H9 (cell line): Measurements from ENCODE around the gene LRRC61. TPM values are rescaled to one million over a fixed set of nuclear protein-coding genes. Genes with fewer than 3 reads are reported as not detected.

Experiments
- DNase-seq: peaks from one replicate; pipeline ENCODE4 v3.0.0-alpha.2; 2017
- H2AFZ ChIP-seq: one replicate; pipeline ENCODE4 v1.6.1; 2013; ENCODE audit warnings: mild to moderate bottlenecking, low read length, control low read depth, moderate library complexity
- H2AK5ac ChIP-seq: 2 replicates; pipeline ENCODE4 v1.6.1; 2013; ENCODE audit warnings: low read length, control low read depth, mixed read lengths; ENCODE audit not compliant: insufficient read length
- H2BK120ac ChIP-seq: one replicate; pipeline ENCODE4 v1.6.1; 2013; ENCODE audit warnings: low read depth, mild to moderate bottlenecking, low read length, control low read depth, inconsistent platforms; ENCODE audit not compliant: poor library complexity, severe bottlenecking
- H2BK12ac ChIP-seq: 2 replicates; pipeline ENCODE4 v1.6.1; 2013; ENCODE audit warnings: low read length, control low read depth, mixed read lengths, low read depth; ENCODE audit not compliant: insufficient read length
- H2BK15ac ChIP-seq: 2 replicates; pipeline ENCODE4 v1.6.1; 2013; ENCODE audit warnings: low read depth, low read length, control low read depth
- H2BK20ac ChIP-seq: one replicate; pipeline ENCODE4 v1.6.1; 2013; ENCODE audit warnings: low read depth, mild to moderate bottlenecking, low read length, control low read depth, inconsistent platforms; ENCODE audit not compliant: poor library complexity, severe bottlenecking
- H2BK5ac ChIP-seq: 2 replicates; pipeline ENCODE4 v1.6.1; 2013; ENCODE audit warnings: low read length, control low read depth, mixed read lengths; ENCODE audit not compliant: insufficient read length
- H3K14ac ChIP-seq: 2 replicates; pipeline ENCODE4 v1.6.1; 2013; ENCODE audit warnings: low read length, control low read depth; ENCODE audit not compliant: insufficient read depth
- H3K18ac ChIP-seq: 2 replicates; pipeline ENCODE4 v1.6.1; 2013; ENCODE audit warnings: low read depth, mild to moderate bottlenecking, mixed read lengths, low read length, control low read depth; ENCODE audit not compliant: insufficient read length
- H3K23ac ChIP-seq: 2 replicates; pipeline ENCODE4 v1.6.1; 2013; ENCODE audit warnings: low read length, control low read depth, mixed read lengths, low read depth; ENCODE audit not compliant: insufficient read length
- H3K23me2 ChIP-seq: 2 replicates; pipeline ENCODE4 v1.6.1; 2013; ENCODE audit warnings: low read depth, mild to moderate bottlenecking, mixed read lengths, low read length, control low read depth; ENCODE audit not compliant: insufficient read length, poor library complexity, severe bottlenecking
- H3K27ac ChIP-seq: 2 replicates; pipeline ENCODE4 v1.5.1; 2013; ENCODE audit warnings: low read length, control low read depth, mixed read lengths, low read depth; ENCODE audit not compliant: insufficient read length
- H3K27me3 ChIP-seq: 2 replicates; pipeline ENCODE4 v1.6.1; 2013; ENCODE audit warnings: low read length, control low read depth, inconsistent platforms; ENCODE audit not compliant: insufficient read depth
- H3K4ac ChIP-seq: 2 replicates; pipeline ENCODE4 v1.6.1; 2013; ENCODE audit warnings: low read depth, mild to moderate bottlenecking, control low read depth, inconsistent platforms, low read length, moderate library complexity
- H3K4me1 ChIP-seq: 2 replicates; pipeline ENCODE4 v1.6.1; 2013; ENCODE audit warnings: low read length, control low read depth, inconsistent platforms; ENCODE audit not compliant: insufficient read depth
- H3K4me2 ChIP-seq: 2 replicates; pipeline ENCODE4 v1.6.1; 2013; ENCODE audit warnings: low read length, control low read depth, mixed read lengths; ENCODE audit not compliant: insufficient read length, insufficient read depth
- H3K56ac ChIP-seq: 2 replicates; pipeline ENCODE4 v1.6.1; 2013; ENCODE audit warnings: low read depth, mild to moderate bottlenecking, mixed read lengths, low read length, control low read depth; ENCODE audit not compliant: insufficient read length
- H3K79me1 ChIP-seq: 2 replicates; pipeline ENCODE4 v1.6.1; 2013; ENCODE audit warnings: low read depth, mild to moderate bottlenecking, moderate library complexity, low read length, control low read depth, inconsistent platforms; ENCODE audit not compliant: insufficient read depth, poor library complexity, severe bottlenecking
- H3K79me2 ChIP-seq: 2 replicates; pipeline ENCODE4 v1.6.1; 2013; ENCODE audit warnings: low read length, control low read depth, inconsistent platforms; ENCODE audit not compliant: insufficient read depth
- H3K9ac ChIP-seq: 2 replicates; pipeline ENCODE4 v1.6.1; 2013; ENCODE audit warnings: low read length, control low read depth, mixed read lengths; ENCODE audit not compliant: insufficient read length; ENCODE audit errors: extremely low read depth
- H3K9me3 ChIP-seq: one replicate; pipeline ENCODE4 v1.6.1; 2013; ENCODE audit warnings: low read depth, low read length, inconsistent platforms; ENCODE audit not compliant: control insufficient read depth
- H3T11ph ChIP-seq: one replicate; pipeline ENCODE4 v1.6.1; 2013; ENCODE audit warnings: mild to moderate bottlenecking, low read length, control low read depth, inconsistent platforms
- H4K20me1 ChIP-seq: one replicate; pipeline ENCODE4 v1.6.1; 2013; ENCODE audit not compliant: control insufficient read depth, insufficient read length, insufficient read depth
- H4K5ac ChIP-seq: 2 replicates; pipeline ENCODE4 v1.6.1; 2013; ENCODE audit warnings: low read depth, mild to moderate bottlenecking, mixed read lengths, low read length, control low read depth; ENCODE audit not compliant: insufficient read length
- H4K8ac ChIP-seq: replicated peaks from 2 replicates; pipeline ENCODE4 v1.6.1; 2013; ENCODE audit warnings: low read length, control low read depth, mixed read lengths, low read depth; ENCODE audit not compliant: insufficient read length
- H4K91ac ChIP-seq: 2 replicates; pipeline ENCODE4 v1.6.1; 2013; ENCODE audit warnings: low read depth, mild to moderate bottlenecking, moderate library complexity, mixed read lengths, low read length, control low read depth; ENCODE audit not compliant: insufficient read length
- H3K27ac Mint-ChIP-seq, 3 experiments: 2 replicates in 2 of 3; 3 replicates in 1 of 3; pipeline ENCODE4 v1.8.0; 2020 to 2021; ENCODE audit warnings: mixed read lengths in 3 of 3, mild to moderate bottlenecking in 1 of 3, moderate library complexity in 1 of 3
- H3K27me3 Mint-ChIP-seq: 2 replicates; pipeline ENCODE4 v1.8.0; 2021; ENCODE audit warnings: low read depth, mild to moderate bottlenecking, moderate library complexity, mixed read lengths
- H3K36me3 Mint-ChIP-seq, 3 experiments: 2 replicates in 2 of 3; 3 replicates in 1 of 3; pipeline ENCODE4 v1.8.0; 2020 to 2021; ENCODE audit warnings: low read depth in 3 of 3, mixed read lengths in 3 of 3; ENCODE audit not compliant: insufficient read depth in 1 of 3
- H3K4me1 Mint-ChIP-seq, 2 experiments: 2 replicates each; pipeline ENCODE4 v1.8.0; 2020; ENCODE audit warnings: mixed read lengths in 2 of 2
- H3K4me3 Mint-ChIP-seq, 2 experiments: 2 replicates in 1 of 2; 3 replicates in 1 of 2; pipeline ENCODE4 v1.8.0; 2020 to 2021; ENCODE audit warnings: mild to moderate bottlenecking in 2 of 2, mixed read lengths in 2 of 2, moderate library complexity in 1 of 2
- H3K9me3 Mint-ChIP-seq, 2 experiments: 2 replicates in 1 of 2; 3 replicates in 1 of 2; pipeline ENCODE4 v1.8.0; 2020; ENCODE audit warnings: mild to moderate bottlenecking in 2 of 2, mixed read lengths in 2 of 2, moderate library complexity in 1 of 2
- WGBS: extraction: QIAGEN DNeasy Blood & Tissue Kit; methylation state at CpG from one replicate; pipeline ENCODE4 v1.1.7; 2013; ENCODE audit warnings: missing lambda C conversion rate, low lambda C conversion rate, mixed read lengths; ENCODE audit not compliant: insufficient read length; ENCODE audit errors: extremely low coverage; 5-methylcytosine and 5-hydroxymethylcytosine counted together
- total RNA-seq: library from RNA; stranded (reverse); gene quantifications from 2 replicates; pipeline ENCODE4 v1.2.1, GENCODE V29; 2021
- TF ChIP-seq, protein P1 (sequence below): fragments of 200-600 bp; sonication (generic); conservative IDR thresholded peaks from 3 replicates; pipeline ENCODE4 v1.8.0; 2021; ENCODE audit warnings: antibody characterized with exemption, mild to moderate bottlenecking

Gene LRRC61
- total RNA-seq, 1 experiment from 2014 or later: 24.4 TPM

DNA sequence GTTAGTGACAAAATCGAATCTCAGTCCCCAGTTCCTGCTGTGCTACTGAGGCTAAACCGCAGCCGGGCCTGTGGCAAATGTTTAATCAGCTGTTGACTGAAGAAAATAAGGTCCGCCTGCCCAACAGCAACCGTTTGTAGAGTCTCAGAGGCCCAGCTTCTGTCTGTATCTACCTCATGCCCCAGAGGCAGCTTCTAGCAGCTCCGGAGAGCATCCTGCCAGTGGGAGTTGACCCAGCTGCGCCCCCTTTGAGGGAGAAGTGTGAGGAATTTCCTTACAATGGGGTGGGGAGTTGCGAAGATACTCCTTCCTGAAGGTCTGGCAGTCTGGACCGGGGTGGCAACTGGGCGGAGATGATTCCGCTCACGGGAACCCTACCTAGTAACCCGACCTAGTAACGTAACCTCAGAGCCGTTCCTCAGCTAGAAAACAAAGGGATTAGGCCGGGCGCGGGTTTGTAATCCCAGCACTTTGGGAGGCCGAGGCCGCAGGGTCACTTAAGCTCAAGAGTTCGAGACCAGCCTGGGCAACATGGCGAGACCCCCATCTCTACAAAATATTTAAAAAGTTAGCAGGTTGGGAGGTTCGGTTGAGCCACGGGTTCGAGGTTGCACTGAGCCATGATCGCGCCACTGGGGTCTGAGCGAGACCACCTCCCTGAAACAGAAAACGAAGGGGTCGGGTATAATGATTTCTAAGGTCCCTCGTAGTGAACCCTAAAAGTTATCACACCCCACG, 55.1 kb downstream of the LRRC61 start:
- H3K9me3 ChIP-seq: no peaks in the 10 kb centered on the region
- H4K91ac ChIP-seq: no peak overlapping the region
- no peak overlapping the region for H3T11ph ChIP-seq
- peak overlapping the region; percentile 2; the same call in 1 of the 2 replicates for H3K14ac ChIP-seq
- H3K9ac ChIP-seq: peak overlapping the region; percentile 21
- peak; percentile 96 for DNase-seq
- H4K8ac ChIP-seq: no peak overlapping the region
- H3K18ac ChIP-seq: peak overlapping the region; percentile 8
- no peak overlapping the region for H4K5ac ChIP-seq
- peaks cover 20 to 23% (median 22%) of the 10 kb centered on the region in 3 experiments; a peak in 6 of 7 replicates for H3K36me3 Mint-ChIP-seq
- H3K4me1 ChIP-seq: peaks cover 18% of the 10 kb centered on the region
- H2AFZ ChIP-seq: no peak overlapping the region
- TF ChIP-seq, protein P1, sequence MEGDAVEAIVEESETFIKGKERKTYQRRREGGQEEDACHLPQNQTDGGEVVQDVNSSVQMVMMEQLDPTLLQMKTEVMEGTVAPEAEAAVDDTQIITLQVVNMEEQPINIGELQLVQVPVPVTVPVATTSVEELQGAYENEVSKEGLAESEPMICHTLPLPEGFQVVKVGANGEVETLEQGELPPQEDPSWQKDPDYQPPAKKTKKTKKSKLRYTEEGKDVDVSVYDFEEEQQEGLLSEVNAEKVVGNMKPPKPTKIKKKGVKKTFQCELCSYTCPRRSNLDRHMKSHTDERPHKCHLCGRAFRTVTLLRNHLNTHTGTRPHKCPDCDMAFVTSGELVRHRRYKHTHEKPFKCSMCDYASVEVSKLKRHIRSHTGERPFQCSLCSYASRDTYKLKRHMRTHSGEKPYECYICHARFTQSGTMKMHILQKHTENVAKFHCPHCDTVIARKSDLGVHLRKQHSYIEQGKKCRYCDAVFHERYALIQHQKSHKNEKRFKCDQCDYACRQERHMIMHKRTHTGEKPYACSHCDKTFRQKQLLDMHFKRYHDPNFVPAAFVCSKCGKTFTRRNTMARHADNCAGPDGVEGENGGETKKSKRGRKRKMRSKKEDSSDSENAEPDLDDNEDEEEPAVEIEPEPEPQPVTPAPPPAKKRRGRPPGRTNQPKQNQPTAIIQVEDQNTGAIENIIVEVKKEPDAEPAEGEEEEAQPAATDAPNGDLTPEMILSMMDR: peak; percentile 59; the same call in 2 of the 3 replicates
- no peak overlapping the region for H3K56ac ChIP-seq
- no peak overlapping the region; the same call in 1 of the 2 replicates for H3K4ac ChIP-seq
- no peak overlapping the region for H2BK120ac ChIP-seq
- H3K4me2 ChIP-seq: peak overlapping the region; percentile 42
- H3K4me3 Mint-ChIP-seq: peak overlapping the region; percentile 67 to 78
- H3K27ac ChIP-seq: no peak overlapping the region
- H2AK5ac ChIP-seq: no peak overlapping the region
- H3K23ac ChIP-seq: no peak overlapping the region
- peaks cover 11% of the 10 kb centered on the region for H3K23me2 ChIP-seq
- H3K27me3 Mint-ChIP-seq: no peaks in the 10 kb centered on the region
- no peaks in the 10 kb centered on the region for H4K20me1 ChIP-seq
- H2BK12ac ChIP-seq: no peak overlapping the region
- H2BK20ac ChIP-seq: no peak overlapping the region
- H2BK5ac ChIP-seq: no peak overlapping the region
- H3K27me3 ChIP-seq: no peaks in the 10 kb centered on the region
- no peaks in the 10 kb centered on the region for H3K9me3 Mint-ChIP-seq
- no peak overlapping the region for H2BK15ac ChIP-seq
- peaks cover 74 to 78% of the 10 kb centered on the region in 2 experiments for H3K4me1 Mint-ChIP-seq
- peaks cover 9% of the 10 kb centered on the region; the same call in 1 of the 2 replicates for H3K79me2 ChIP-seq
- no CpG with 5 or more reads among the region's 32 CpGs for WGBS
- no peaks in the 10 kb centered on the region for H3K79me1 ChIP-seq
- peak overlapping the region; percentile 93 to 95 (median 93) for H3K27ac Mint-ChIP-seq
